ENCODE data around the gene TRIM73.
"Not testable (repeated sequence)": the region's sequence is repeated elsewhere in the genome, so short reads cannot be mapped to it uniquely, and the experiment has no call there.

Gene TRIM73

GRCh38 chr7:75393194-75393593 lies 2.2 kb upstream of the TRIM73 start:
- not testable (repeated sequence) for H3F3A ChIP-seq (ENCODE audit: insufficient read depth); H3K9me2 ChIP-seq (replicated peaks; ENCODE audit: insufficient read depth, low read length); H3K27ac ChIP-seq (ENCODE audit: low read depth, low read length); H3K9me3 ChIP-seq (ENCODE audit: insufficient read depth, low read length); H3K79me2 ChIP-seq (ENCODE audit: insufficient read depth, low read length); H3K9ac ChIP-seq (ENCODE audit: low read length); H3K4me3 ChIP-seq (ENCODE audit: insufficient read depth, low read length, poor library complexity, severe bottlenecking); H3K36me3 ChIP-seq (ENCODE audit: low read length); H3K4me2 ChIP-seq (ENCODE audit: low read depth, low read length, poor library complexity, severe bottlenecking); H4K20me1 ChIP-seq (ENCODE audit: low read depth, low read length); H2AFZ ChIP-seq (ENCODE audit: low read depth, low read length, severe bottlenecking); H3K27me3 ChIP-seq (ENCODE audit: low read length)

- H3K9me3 ChIP-seq (ENCODE audit: insufficient read depth, low read length); H3K36me3 ChIP-seq (ENCODE audit: low read length); H3K79me2 ChIP-seq (ENCODE audit: insufficient read depth, low read length); H4K20me1 ChIP-seq (ENCODE audit: low read depth, low read length); H2AFZ ChIP-seq (ENCODE audit: low read depth, low read length, severe bottlenecking); H3K27ac ChIP-seq (ENCODE audit: low read depth, low read length); H3K4me2 ChIP-seq (ENCODE audit: low read depth, low read length, poor library complexity, severe bottlenecking); H3K4me3 ChIP-seq (ENCODE audit: insufficient read depth, low read length, poor library complexity, severe bottlenecking); H3K9me2 ChIP-seq (replicated peaks; ENCODE audit: insufficient read depth, low read length); H3K9ac ChIP-seq (ENCODE audit: low read length); H3F3A ChIP-seq (ENCODE audit: insufficient read depth); H3K27me3 ChIP-seq (ENCODE audit: low read length): not testable (repeated sequence)
Observed at GRCh38 chr7:75397865-75398264, 2.4 kb downstream of the TRIM73 start.

- not testable (repeated sequence) for H4K20me1 ChIP-seq (ENCODE audit: low read depth, low read length); H3K27me3 ChIP-seq (ENCODE audit: low read length); H3K36me3 ChIP-seq (ENCODE audit: low read length); H3F3A ChIP-seq (ENCODE audit: insufficient read depth); H3K4me3 ChIP-seq (ENCODE audit: insufficient read depth, low read length, poor library complexity, severe bottlenecking); H3K9me3 ChIP-seq (ENCODE audit: insufficient read depth, low read length); H3K27ac ChIP-seq (ENCODE audit: low read depth, low read length); H3K79me2 ChIP-seq (ENCODE audit: insufficient read depth, low read length); H3K9me2 ChIP-seq (replicated peaks; ENCODE audit: insufficient read depth, low read length); H3K9ac ChIP-seq (ENCODE audit: low read length); H3K4me2 ChIP-seq (ENCODE audit: low read depth, low read length, poor library complexity, severe bottlenecking); H2AFZ ChIP-seq (ENCODE audit: low read depth, low read length, severe bottlenecking)
Observed at GRCh38 chr7:75398771-75399700, 3.6 kb downstream of the TRIM73 start.

- H3K36me3 ChIP-seq (ENCODE audit: low read length); H3K9ac ChIP-seq (ENCODE audit: low read length); H3K4me3 ChIP-seq (ENCODE audit: insufficient read depth, low read length, poor library complexity, severe bottlenecking); H3K79me2 ChIP-seq (ENCODE audit: insufficient read depth, low read length); H3K4me2 ChIP-seq (ENCODE audit: low read depth, low read length, poor library complexity, severe bottlenecking); H3K9me2 ChIP-seq (replicated peaks; ENCODE audit: insufficient read depth, low read length); H4K20me1 ChIP-seq (ENCODE audit: low read depth, low read length); H2AFZ ChIP-seq (ENCODE audit: low read depth, low read length, severe bottlenecking); H3K9me3 ChIP-seq (ENCODE audit: insufficient read depth, low read length); H3K27me3 ChIP-seq (ENCODE audit: low read length); H3F3A ChIP-seq (ENCODE audit: insufficient read depth); H3K27ac ChIP-seq (ENCODE audit: low read depth, low read length): not testable (repeated sequence)
Observed at GRCh38 chr7:75400575-75400974, 5.1 kb downstream of the TRIM73 start.

- not testable (repeated sequence) for H4K20me1 ChIP-seq (ENCODE audit: low read depth, low read length); H3K9ac ChIP-seq (ENCODE audit: low read length)
Observed at GRCh38 chr7:75403455-75404443, 8.3 kb downstream of the TRIM73 start.

GRCh38 chr7:75404663-75405062 lies 9.2 kb downstream of the TRIM73 start:
- H3K9me2 ChIP-seq (replicated peaks; ENCODE audit: insufficient read depth, low read length); H3K4me3 ChIP-seq (ENCODE audit: insufficient read depth, low read length, poor library complexity, severe bottlenecking); H4K20me1 ChIP-seq (ENCODE audit: low read depth, low read length); H3K9ac ChIP-seq (ENCODE audit: low read length); H3K4me2 ChIP-seq (ENCODE audit: low read depth, low read length, poor library complexity, severe bottlenecking); H3K9me3 ChIP-seq (ENCODE audit: insufficient read depth, low read length); H3K36me3 ChIP-seq (ENCODE audit: low read length); H2AFZ ChIP-seq (ENCODE audit: low read depth, low read length, severe bottlenecking); H3F3A ChIP-seq (ENCODE audit: insufficient read depth); H3K27ac ChIP-seq (ENCODE audit: low read depth, low read length); H3K79me2 ChIP-seq (ENCODE audit: insufficient read depth, low read length); H3K27me3 ChIP-seq (ENCODE audit: low read length): not testable (repeated sequence)

More at GRCh38 chr7:75403455-75404443, 8.3 kb downstream of the TRIM73 start:
- not testable (repeated sequence) for H3K27me3 ChIP-seq (ENCODE audit: low read length); H3K4me2 ChIP-seq (ENCODE audit: low read depth, low read length, poor library complexity, severe bottlenecking); H2AFZ ChIP-seq (ENCODE audit: low read depth, low read length, severe bottlenecking); H3K79me2 ChIP-seq (ENCODE audit: insufficient read depth, low read length); H3K27ac ChIP-seq (ENCODE audit: low read depth, low read length); H3F3A ChIP-seq (ENCODE audit: insufficient read depth); H3K4me3 ChIP-seq (ENCODE audit: insufficient read depth, low read length, poor library complexity, severe bottlenecking); H3K9me2 ChIP-seq (replicated peaks; ENCODE audit: insufficient read depth, low read length); H3K36me3 ChIP-seq (ENCODE audit: low read length); H3K9me3 ChIP-seq (ENCODE audit: insufficient read depth, low read length)

- H3K79me2 ChIP-seq (ENCODE audit: insufficient read depth, low read length); H3K36me3 ChIP-seq (ENCODE audit: low read length); H3K4me3 ChIP-seq (ENCODE audit: insufficient read depth, low read length, poor library complexity, severe bottlenecking); H3K9me2 ChIP-seq (replicated peaks; ENCODE audit: insufficient read depth, low read length); H3K27me3 ChIP-seq (ENCODE audit: low read length); H2AFZ ChIP-seq (ENCODE audit: low read depth, low read length, severe bottlenecking); H3K27ac ChIP-seq (ENCODE audit: low read depth, low read length); H4K20me1 ChIP-seq (ENCODE audit: low read depth, low read length); H3F3A ChIP-seq (ENCODE audit: insufficient read depth); H3K4me2 ChIP-seq (ENCODE audit: low read depth, low read length, poor library complexity, severe bottlenecking); H3K9me3 ChIP-seq (ENCODE audit: insufficient read depth, low read length); H3K9ac ChIP-seq (ENCODE audit: low read length): not testable (repeated sequence)
Observed at GRCh38 chr7:75409880-75410822, 14.7 kb downstream of the TRIM73 start.

Data from SU-DHL-6 (cell line).